ENCODE results near the gene RANBP2. TPM values are rescaled to one million over a fixed set of nuclear protein-coding genes. Genes with fewer than 3 reads are reported as not detected.

Gene RANBP2
- total RNA-seq, 1 donor from 2014 or later = 64.9 TPM

GRCh38 chr2:108778857-108779256 is 59.6 kb downstream of the RANBP2 start:
- no peak for DNase-seq (ENCODE audit: low spot score)

- no peak for DNase-seq (ENCODE audit: low spot score)
Observed at GRCh38 chr2:108786008-108786353, 66.7 kb downstream of the RANBP2 start.

GRCh38 chr2:108786354-108787215 is 67.3 kb downstream of the RANBP2 start, which contains the start of gene CCDC138:
CCDC138 (plus strand) TSS chr2:108786771; CDS start chr2:108786823, 52 bp downstream.
- peak; percentile 87 for DNase-seq (ENCODE audit: low spot score)

- no peak for DNase-seq (ENCODE audit: low spot score)
Observed at GRCh38 chr2:108787216-108787541, 67.9 kb downstream of the RANBP2 start.

- DNase-seq (ENCODE audit: low spot score) = no peak
Observed at GRCh38 chr2:108803045-108803736, 83.9 kb downstream of the RANBP2 start.

GRCh38 chr2:108805032-108805431 is 85.8 kb downstream of the RANBP2 start:
- DNase-seq (ENCODE audit: low spot score) = no peak

- no peak for DNase-seq (ENCODE audit: low spot score)
Observed at GRCh38 chr2:108805782-108806181, 86.5 kb downstream of the RANBP2 start.

GRCh38 chr2:108806371-108807113 is 87.3 kb downstream of the RANBP2 start:
- no peak for DNase-seq (ENCODE audit: low spot score)

- DNase-seq (ENCODE audit: low spot score) = no peak
Observed at GRCh38 chr2:108809936-108810335, 90.7 kb downstream of the RANBP2 start.

GRCh38 chr2:108810993-108811957 is 92.0 kb downstream of the RANBP2 start:
- no peak for DNase-seq (ENCODE audit: low spot score)

- DNase-seq (ENCODE audit: low spot score) = no peak
Observed at GRCh38 chr2:108813732-108814131, 94.5 kb downstream of the RANBP2 start.

- no peak for DNase-seq (ENCODE audit: low spot score)
Observed at GRCh38 chr2:108820482-108820881, 101.2 kb downstream of the RANBP2 start.

- no peak for DNase-seq (ENCODE audit: low spot score)
Observed at GRCh38 chr2:108823286-108823685, 104.0 kb downstream of the RANBP2 start.

- no peak for DNase-seq (ENCODE audit: low spot score)
Observed at GRCh38 chr2:108824316-108825070, 105.2 kb downstream of the RANBP2 start.

GRCh38 chr2:108825254-108825653 is 106.0 kb downstream of the RANBP2 start:
- DNase-seq (ENCODE audit: low spot score) = no peak

GRCh38 chr2:108825736-108826135 is 106.5 kb downstream of the RANBP2 start:
- no peak for DNase-seq (ENCODE audit: low spot score)

GRCh38 chr2:108829578-108830310 is 110.5 kb downstream of the RANBP2 start:
- DNase-seq (ENCODE audit: low spot score) = no peak

GRCh38 chr2:108833219-108833618 is 113.9 kb downstream of the RANBP2 start:
- DNase-seq (ENCODE audit: low spot score) = no peak

GRCh38 chr2:108834620-108835019 is 115.3 kb downstream of the RANBP2 start:
- no peak for DNase-seq (ENCODE audit: low spot score)

GRCh38 chr2:108835040-108835439 is 115.8 kb downstream of the RANBP2 start:
- DNase-seq (ENCODE audit: low spot score) = no peak

Data from mucosa of gallbladder (tissue), 1 donor.